Bladder microvascular endothelial cell (primary cell): ENCODE measurements around the gene EAF2. TPM values are rescaled to one million over a fixed set of nuclear protein-coding genes. Genes with fewer than 3 reads are reported as not detected.

Experiments used
- total RNA-seq: library from RNA; depleted of rRNA; stranded (reverse); fragments of >200 nt; gene quantifications from 2 replicates; pipeline ENCODE4 v1.2.3, GENCODE V29; 2014

The EAF2 gene
- total RNA-seq: 1.1 and 1.5 TPM in 2 replicates

DNA sequence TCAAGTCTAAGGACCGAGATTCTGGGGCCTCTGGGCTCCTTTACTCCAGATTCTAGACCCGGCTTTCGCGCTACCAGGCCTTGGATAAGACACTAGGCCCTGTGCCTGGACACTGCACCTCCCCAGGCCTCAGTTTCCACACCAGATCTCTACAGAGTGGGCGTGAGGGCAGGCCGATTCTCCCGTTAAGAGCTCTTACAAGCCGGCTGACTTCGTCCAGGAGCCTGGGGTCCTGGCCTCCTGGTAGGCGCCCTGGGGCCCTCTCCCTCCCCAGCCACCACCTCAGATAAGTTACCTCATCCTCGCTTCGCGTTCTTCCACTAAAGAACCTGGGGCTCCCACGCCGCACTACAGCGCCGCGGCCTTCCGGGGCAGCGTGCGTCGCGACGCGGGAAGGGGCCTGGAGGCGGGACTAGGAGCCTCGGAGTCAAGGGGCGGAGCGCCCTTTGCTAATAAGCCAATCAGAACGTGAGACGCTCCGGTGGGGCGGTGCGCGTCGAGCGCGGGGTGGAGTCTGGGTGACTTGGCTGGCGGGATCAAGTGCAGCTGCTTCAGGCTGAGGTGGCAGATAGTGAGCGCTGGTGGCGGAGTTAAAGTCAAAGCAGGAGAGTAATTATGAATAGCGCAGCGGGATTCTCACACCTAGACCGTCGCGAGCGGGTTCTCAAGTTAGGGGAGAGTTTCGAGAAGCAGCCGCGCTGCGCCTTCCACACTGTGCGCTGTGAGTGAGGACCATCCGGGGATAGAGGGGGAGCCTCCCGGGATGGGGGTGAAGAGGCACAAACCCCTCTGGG, at the start of gene EAF2, which contains the start of gene IQCB1:
Gene EAF2, plus strand, starts transcription at position 539 of the 794 bp plus-strand sequence. Its CDS starts 77 bp downstream, at position 616.
Gene IQCB1, minus strand, starts transcription at position 390 of the 794 bp plus-strand sequence. CDS start 6,100 bp downstream, outside the sequence.

DNA sequence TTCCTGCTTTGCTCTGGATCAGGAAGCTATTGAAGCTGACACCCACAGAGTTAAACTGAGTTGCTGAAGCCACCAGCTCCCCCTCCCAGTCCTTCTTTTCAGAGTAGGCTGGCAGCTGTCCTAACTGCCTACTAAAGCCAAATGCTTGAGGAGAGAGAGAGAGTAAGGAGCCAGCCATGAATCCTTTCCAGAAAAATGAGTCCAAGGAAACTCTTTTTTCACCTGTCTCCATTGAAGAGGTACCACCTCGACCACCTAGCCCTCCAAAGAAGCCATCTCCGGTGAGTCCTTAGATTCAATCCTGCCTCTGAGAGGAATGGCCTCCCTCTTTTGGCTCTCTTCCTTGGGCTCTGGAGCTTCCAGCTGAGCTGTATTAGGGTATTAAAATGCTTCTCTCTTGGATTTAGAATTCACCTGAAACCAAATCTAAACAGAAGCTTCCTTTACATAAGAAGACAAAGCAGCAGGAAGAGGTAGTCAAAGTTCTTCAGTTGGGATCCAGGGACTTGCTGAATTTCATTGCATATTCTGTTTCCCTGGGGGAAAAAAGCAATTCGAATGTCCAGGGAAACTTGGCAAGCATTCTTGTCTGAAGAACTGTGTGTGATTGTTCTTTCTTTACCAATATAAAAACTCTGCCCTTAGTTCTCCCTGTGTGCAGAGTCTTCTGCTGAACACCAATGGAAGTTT, 59.4 kb downstream of the EAF2 start, which contains the start of gene SLC15A2:
Gene SLC15A2, plus strand, starts transcription at position 101 of the 690 bp plus-strand sequence. Its CDS starts 76 bp downstream, at position 177.

Other genes with a start within 250 kb of the EAF2 start
- under 0.01 TPM in 1 of 2 replicates, not detected in the other for gene FBXO40, start 241.8 kb upstream of the EAF2 start, total RNA-seq
- 31.9 and 43.1 TPM in 2 replicates for gene HCLS1, start 174.3 kb upstream of the EAF2 start, total RNA-seq
- gene GOLGB1, start 85.5 kb upstream of the EAF2 start, total RNA-seq: 29.6 and 53.6 TPM in 2 replicates
- gene IQCB1, start 149 bp upstream of the EAF2 start, total RNA-seq: 6.3 and 18.4 TPM in 2 replicates
- gene SLC15A2, start 59.2 kb downstream of the EAF2 start, total RNA-seq: under 0.01 and 0.31 TPM in 2 replicates
- not detected in 2 replicates for gene ILDR1, start 187.0 kb downstream of the EAF2 start, total RNA-seq
- not detected in 2 replicates for gene CD86, start 220.2 kb downstream of the EAF2 start, total RNA-seq